Measurements from ENCODE around the gene IWS1. TPM values are rescaled to one million over a fixed set of nuclear protein-coding genes. Genes with fewer than 3 reads are reported as not detected.

IWS1 gene
- total and polyA plus RNA-seq, 9 of the 15 experiments (the other 6 are each of a cell fraction or from before 2014, with no cell fraction given), result 20.8 to 67.2 (median 46.6) TPM

DNA sequence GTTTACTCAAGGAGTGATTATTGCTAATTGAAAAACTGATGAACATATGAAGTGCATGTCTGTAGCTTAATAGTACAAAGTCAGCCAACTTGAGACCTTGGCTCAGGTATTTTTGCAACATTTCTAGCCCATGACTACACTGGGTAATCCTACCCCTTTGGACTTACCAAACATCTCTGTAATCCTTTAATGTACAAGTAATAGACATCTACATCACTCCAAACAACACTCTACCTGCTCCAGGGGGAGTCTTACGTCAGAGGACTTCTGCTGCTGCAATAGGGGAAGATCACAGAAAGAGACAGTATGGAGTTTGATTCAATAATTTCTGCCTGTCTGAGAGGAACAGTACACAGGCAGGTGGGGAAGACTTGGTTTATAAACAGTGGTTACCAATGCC lies 54.0 kb downstream of the IWS1 start (continued):
- TF ChIP-seq KDM4B (IDR thresholded peaks at IDR 0.05; ENCODE audit: borderline replicate concordance in 2 of 2, low read depth in 1 of 2) (no peak), SIX5 (IDR thresholded peaks at IDR 0.05; ENCODE audit: borderline replicate concordance in 1 of 2, insufficient read depth in 1 of 2, low read depth in 1 of 2, low read length in 2 of 2) (no peak), TCFL5 (CRISPR knock-in tag; conservative IDR thresholded peaks at IDR 0.05) (no peak), BRCA1 (IDR thresholded peaks at IDR 0.05) (no peak), BRCA1 (CRISPR knock-in tag; IDR thresholded peaks at IDR 0.05) (no peak), JUN (IDR thresholded peaks at IDR 0.05; ENCODE audit: borderline replicate concordance, low read depth, low read length) (no peak), JUN (CRISPR knock-in tag; IDR thresholded peaks at IDR 0.05; ENCODE audit: borderline replicate concordance) (no peak)
- TF ChIP-seq, protein P1, sequence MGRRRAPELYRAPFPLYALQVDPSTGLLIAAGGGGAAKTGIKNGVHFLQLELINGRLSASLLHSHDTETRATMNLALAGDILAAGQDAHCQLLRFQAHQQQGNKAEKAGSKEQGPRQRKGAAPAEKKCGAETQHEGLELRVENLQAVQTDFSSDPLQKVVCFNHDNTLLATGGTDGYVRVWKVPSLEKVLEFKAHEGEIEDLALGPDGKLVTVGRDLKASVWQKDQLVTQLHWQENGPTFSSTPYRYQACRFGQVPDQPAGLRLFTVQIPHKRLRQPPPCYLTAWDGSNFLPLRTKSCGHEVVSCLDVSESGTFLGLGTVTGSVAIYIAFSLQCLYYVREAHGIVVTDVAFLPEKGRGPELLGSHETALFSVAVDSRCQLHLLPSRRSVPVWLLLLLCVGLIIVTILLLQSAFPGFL (CRISPR knock-in tag; IDR thresholded peaks at IDR 0.05), result no peak
- TF ChIP-seq, protein P2, sequence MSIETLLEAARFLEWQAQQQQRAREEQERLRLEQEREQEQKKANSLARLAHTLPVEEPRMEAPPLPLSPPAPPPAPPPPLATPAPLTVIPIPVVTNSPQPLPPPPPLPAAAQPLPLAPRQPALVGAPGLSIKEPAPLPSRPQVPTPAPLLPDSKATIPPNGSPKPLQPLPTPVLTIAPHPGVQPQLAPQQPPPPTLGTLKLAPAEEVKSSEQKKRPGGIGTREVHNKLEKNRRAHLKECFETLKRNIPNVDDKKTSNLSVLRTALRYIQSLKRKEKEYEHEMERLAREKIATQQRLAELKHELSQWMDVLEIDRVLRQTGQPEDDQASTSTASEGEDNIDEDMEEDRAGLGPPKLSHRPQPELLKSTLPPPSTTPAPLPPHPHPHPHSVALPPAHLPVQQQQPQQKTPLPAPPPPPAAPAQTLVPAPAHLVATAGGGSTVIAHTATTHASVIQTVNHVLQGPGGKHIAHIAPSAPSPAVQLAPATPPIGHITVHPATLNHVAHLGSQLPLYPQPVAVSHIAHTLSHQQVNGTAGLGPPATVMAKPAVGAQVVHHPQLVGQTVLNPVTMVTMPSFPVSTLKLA (conservative IDR thresholded peaks at IDR 0.05), result no peak
- TF ChIP-seq, protein P3, sequence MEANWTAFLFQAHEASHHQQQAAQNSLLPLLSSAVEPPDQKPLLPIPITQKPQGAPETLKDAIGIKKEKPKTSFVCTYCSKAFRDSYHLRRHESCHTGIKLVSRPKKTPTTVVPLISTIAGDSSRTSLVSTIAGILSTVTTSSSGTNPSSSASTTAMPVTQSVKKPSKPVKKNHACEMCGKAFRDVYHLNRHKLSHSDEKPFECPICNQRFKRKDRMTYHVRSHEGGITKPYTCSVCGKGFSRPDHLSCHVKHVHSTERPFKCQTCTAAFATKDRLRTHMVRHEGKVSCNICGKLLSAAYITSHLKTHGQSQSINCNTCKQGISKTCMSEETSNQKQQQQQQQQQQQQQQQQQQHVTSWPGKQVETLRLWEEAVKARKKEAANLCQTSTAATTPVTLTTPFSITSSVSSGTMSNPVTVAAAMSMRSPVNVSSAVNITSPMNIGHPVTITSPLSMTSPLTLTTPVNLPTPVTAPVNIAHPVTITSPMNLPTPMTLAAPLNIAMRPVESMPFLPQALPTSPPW (CRISPR knock-in tag; IDR thresholded peaks at IDR 0.05), result no peak
